Measurements from ENCODE around the gene TLR7.

DNA sequence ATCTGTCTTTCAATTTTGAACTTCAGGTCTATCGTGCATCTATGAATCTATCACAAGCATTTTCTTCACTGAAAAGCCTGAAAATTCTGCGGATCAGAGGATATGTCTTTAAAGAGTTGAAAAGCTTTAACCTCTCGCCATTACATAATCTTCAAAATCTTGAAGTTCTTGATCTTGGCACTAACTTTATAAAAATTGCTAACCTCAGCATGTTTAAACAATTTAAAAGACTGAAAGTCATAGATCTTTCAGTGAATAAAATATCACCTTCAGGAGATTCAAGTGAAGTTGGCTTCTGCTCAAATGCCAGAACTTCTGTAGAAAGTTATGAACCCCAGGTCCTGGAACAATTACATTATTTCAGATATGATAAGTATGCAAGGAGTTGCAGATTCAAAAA lies 19.7 kb downstream of the TLR7 start:
- TF ChIP-seq CTCF (conservative IDR thresholded peaks at IDR 0.05 in 1 of 2, IDR thresholded peaks at IDR 0.05 in 1 of 2; ENCODE audit: extremely low read depth in 1 of 2, insufficient read depth in 1 of 2, low read depth in 1 of 2, low read length in 2 of 2), result no peak
- no peak for TF ChIP-seq EZH2 (IDR thresholded peaks at IDR 0.05; ENCODE audit: borderline replicate concordance, low read length)

Data from mammary epithelial cell (primary cell).